AG20443 (cell line): ENCODE results near the gene EPS8L3.
"Not testable (repeated sequence)": the region's sequence is repeated elsewhere in the genome, so short reads cannot be mapped to it uniquely, and the experiment has no call there.

Experiments used
- DNase-seq: peaks from one replicate; pipeline ENCODE4 v3.0.0; 2012; ENCODE audit warnings: low spot score, mixed read lengths

EPS8L3 gene

GRCh38 chr1:109764561-109765482, 1.1 kb upstream of the EPS8L3 start:
- no peak for DNase-seq

GRCh38 chr1:109762821-109763645, 690 bp downstream of the EPS8L3 start:
- DNase-seq: peak; percentile 61

DNA sequence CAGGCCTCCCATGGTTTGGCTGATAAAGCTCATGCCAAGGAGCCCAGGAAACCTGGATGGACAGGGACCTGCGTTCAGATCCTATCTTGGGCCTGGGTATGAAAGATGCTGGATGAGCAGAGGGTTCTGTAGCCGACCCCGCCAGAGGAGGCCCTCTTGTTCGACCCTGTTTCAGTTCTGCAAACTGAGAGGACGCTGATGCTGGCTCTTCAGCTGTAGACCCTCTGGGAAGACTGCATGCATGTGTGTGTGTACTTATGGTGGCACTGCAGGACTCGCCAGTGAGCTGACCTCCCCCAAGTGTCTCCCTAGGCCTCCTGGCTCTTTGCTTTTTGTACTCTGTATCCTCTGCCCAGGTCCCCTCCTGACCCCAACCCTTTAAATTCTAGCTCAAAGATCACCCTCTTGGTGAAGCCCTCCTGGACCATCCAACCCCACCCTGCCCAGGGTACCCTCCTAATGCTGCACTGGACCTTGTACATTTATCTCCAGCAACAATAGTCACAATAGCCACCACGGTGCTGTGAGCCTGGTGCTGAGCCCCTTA, 1.6 kb downstream of the EPS8L3 start:
- no peak for DNase-seq

DNA sequence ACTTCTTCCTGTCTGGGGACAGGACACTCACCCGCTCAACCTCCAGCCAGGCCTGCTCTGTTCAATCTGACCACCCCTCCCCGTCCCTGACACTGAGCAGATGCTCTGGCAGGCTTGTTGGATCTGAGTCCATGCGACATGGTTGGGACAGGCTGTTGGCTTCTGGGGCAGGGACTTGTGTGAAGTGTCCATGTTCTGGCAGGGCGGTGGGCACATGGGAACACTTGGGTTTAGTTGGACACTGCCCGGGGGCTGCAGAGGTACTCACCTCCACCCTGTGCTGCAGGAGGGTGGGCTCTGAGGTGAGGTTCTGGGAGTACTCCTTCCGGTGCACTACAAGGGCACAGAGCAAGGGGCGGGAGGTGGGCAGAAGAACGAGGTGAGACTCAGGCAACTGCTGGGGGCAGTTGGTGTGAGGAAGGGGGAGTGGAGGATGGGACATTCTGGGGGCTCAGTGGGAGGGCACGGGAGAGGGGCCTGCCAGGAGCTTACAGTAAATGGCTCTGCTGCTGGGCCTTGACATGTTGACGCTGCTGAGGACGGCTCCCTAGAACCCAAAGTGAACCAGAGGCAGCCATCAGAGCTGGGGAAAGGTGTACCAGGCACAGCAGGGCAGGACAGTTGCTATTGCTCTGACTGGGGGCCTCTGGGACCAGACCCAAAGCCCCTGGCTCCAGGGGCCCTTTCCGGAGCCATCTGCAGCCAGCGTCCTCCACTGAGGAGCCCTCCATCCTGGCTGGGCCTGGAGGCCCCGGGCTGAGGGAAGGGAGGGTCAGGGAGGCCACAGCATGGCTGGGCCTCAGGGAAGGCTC, 2.3 kb downstream of the EPS8L3 start:
- DNase-seq: no peak

DNA sequence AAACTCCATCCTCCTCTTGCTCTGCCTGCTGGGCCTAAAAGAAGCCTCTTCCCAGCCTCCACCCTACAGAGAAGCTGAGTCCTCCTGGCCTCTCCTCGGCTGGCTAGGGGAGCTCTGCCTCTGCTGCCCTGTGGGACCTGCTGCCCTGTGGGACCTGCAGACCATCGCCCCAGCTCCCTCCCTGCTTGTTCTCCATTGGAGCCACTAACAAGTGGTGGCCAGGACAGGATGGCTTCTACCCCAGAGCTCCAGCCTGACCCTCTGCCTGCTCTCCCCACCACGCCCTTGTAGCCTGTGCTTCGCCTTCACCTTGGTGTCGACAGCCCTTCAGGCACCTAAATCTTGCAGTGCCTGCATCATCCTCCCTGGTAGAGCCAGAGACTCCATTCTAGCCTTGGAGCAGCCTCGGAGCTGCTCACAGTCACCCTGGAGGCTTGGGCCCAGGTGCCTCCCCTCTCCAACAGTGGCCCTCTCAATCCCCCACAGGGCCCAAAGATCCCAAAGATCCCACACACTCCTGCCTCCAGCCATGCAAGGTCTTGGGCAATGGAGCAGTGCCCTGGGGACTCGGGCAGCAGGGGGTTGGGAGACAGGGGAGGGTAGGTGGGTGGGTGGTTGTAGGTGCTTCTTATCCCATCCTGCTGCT, 3.0 kb downstream of the EPS8L3 start:
- no peak for DNase-seq

GRCh38 chr1:109759513-109760334, 4.0 kb downstream of the EPS8L3 start:
- no peak for DNase-seq

DNA sequence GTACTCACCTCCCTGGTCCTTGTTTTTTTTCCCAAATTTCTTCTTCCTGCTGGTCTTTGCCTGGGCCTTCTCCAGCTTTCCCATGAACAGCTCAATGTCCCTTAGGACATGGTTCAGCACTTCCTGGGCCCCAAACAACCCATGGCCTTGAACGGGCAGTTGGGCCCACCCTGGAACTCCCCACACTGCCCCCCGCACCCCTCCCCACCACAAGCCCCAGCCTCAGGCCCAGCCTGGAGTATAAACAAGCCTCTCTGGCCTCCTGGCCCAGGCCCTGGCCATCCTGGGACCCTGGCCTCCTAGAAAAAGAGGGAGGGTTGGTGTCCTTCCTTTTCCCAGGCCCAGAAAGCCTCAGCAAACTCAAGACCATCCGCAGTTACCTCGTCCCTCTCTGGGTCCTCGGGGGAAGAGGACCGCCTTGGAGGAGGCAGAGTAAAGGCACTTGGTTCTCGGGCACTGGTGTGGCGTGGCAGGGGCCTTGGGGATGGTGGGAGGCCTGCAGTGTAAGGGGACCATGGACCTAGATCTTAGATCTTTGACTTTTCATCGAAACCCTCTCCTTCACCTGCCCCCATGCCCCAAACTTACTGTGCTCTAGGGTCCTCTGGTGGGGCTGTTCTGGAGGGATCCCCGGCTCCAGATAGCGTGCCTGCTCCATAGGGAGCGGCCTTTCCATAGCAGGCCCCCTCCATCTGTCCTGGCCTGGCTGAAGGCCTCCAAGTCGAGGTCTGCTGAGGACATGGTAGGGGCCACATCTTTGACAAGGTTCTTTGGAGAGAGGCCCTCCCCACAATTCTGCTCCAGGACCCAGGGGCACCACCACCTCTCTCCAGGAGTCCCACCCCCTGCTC, 5.6 kb downstream of the EPS8L3 start:
- no peak for DNase-seq

DNA sequence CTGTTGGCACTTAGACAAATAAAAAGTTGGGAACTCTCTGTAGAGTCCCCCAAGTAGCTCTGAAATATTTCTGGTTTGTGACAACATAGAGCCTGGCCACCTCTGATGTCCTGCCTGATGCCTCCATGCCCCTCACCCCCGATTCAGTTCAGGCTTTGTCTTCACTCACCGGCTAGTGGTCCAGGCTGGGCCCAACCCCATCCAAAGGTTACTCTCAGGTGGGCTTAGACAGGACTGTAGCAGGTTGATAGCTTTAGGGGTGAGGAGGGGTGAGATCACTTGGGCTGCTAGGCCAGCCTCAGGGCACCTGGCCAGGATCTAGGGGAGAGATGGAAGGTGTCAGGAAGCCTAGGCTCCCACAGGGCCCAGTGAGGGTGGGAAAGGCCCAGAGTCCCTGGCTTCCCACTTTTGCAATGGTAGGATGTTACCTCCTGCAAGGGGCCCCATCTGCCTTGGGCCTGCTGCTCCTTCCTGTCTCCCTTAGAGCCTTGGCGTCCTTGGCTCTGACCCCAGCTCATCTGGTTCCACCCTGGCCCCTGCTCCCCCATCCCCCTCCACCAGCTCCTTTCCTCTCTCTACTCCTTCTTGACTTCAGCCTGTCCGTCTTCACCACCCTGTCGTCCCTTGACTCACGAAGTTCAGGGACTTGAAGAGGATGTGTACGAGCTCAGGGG, 6.7 kb downstream of the EPS8L3 start:
- DNase-seq: no peak

- not testable (repeated sequence) for DNase-seq
These were observed 7.4 kb downstream of the EPS8L3 start for GRCh38 chr1:109756325-109756724.

DNA sequence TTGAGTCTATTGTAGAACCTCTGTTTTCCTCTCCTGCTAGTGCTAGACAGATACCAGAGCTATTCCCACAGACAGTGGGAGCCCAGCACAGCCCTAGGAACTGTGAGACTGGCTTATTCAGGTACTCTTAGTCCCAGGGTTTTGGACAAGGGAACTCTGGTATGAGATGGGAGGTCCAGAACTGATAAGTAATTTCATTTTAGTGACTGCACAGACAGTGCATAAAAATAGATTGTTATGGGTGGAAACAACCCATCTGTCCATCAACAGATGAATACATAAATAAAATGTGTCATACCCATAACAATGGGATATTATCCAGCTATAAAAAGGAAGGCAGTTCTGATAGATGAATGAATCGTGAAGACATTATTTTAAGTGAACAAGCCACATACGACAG, 9.0 kb downstream of the EPS8L3 start:
- no peak for DNase-seq

GRCh38 chr1:109751531-109752260, 12.0 kb downstream of the EPS8L3 start:
- no peak for DNase-seq

DNA sequence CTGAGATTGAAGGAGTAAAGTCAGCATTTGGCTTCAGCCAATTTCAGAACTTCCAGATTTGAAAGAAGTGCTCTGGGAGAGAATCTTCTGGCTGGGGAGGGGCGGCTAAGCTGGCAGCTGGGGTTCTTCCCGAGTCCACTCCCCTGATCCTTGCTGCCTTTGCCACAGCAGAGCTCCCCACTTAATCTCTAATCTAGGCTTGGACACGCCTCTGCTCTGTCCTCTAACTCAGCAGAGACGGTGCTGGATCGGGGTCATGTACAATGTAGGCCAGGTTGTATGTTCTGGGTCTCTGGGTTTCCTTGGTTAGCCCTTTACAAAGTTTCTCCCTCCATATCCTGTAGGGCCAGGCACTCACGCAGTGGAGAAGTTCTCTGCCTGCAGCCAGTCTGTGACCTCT, 12.8 kb downstream of the EPS8L3 start:
- DNase-seq: no peak

DNA sequence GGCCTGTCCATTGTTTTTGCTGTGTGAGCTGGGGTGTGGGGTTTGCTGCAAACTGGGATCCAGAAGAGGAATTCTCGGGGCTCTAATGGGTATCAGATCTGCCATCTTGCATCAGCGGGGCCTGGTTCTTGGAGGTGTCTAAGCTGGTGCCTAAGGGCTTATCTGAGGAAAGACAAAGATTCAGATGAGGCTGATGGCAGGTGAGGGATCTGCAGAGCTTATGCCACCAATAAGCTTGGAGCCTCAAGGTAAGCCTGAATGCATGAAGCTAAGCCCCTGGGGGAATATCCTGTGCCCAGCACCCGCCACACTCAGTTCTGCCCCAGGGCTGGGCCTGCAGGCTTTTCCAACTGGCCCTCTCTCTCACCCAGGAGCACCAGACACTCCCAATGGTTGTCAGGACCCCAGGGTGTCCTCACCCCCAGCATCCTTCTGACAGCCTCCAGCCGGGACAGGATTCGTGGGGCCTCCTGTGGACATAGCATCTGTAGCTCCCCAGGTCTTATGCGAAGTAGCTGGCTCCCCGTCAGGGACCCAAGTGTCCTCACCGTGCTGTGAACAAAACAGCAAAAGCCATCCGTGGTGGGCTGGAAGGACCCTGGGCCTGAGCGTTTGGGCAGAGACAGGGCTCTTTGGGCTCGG, 13.4 kb downstream of the EPS8L3 start:
- DNase-seq: no peak

GRCh38 chr1:109749221-109749620, 14.5 kb downstream of the EPS8L3 start:
- DNase-seq: no peak

DNA sequence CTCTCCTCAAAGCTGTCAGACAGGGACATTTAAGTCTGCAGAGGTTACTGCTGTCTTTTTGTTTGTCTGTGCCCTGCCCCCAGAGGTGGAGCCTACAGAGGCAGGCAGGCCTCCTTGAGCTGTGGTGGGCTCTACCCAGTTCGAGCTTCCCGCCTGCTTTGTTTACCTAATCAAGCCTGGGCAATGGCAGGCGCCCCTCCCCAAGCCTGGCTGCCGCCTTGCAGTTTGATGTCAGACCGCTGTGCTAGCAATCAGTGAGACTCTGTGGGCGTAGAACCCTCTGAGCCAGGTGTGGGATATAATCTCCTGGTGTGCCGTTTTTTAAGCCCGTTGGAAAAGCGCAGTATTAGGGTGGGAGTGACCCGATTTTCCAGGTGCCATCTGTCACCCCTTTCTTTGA, 15.4 kb downstream of the EPS8L3 start:
- not testable (repeated sequence) for DNase-seq

DNA sequence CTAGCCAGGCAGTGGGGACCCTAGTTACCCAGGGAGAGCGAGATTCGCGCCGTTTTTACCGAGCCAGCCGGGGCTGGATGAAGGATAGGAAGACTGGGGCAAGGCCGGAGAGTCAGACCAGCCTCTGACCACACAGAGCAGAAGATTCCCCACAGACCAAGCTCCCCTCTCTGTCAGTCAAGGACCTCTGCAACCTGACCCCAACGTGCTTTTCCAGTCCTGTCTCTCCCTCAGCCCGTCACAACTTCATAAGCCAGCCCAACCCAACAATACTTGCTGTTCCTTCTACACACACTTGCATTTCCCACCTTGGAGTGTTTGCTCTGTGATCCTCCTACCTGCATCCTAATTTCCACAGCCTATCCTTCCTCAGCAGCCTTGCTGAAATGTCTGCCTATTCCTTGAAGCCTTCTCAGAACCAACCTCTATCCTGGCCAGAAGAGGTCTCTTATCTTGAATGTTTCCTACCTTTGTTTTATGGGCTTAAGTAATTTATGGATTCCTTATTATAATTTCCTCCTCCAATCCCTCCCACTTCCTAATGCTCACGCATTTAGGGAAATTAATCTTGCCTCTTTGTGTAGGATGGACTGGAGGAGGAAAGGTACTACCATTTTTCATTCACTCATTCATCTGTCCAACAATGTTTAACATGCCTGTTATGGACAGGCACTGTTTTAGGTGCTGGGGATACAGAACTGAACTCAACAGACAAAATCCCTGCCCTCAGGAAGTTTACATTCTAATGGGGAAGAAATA, 22.9 kb downstream of the EPS8L3 start, which contains the start of gene GSTM3:
Gene GSTM3 (minus strand): TSS at position 424 of the 759 bp plus-strand sequence. CDS start 751 bp downstream, outside the sequence.
- no peak for DNase-seq
